Measurements from ENCODE around the gene SLC25A2. TPM values are rescaled to one million over a fixed set of nuclear protein-coding genes. Genes with fewer than 3 reads are reported as not detected.
"Not testable (repeated sequence)": the region's sequence is repeated elsewhere in the genome, so short reads cannot be mapped to it uniquely, and the experiment has no call there.

The SLC25A2 gene
- not detected for polyA plus RNA-seq (2013, experiment 1 of 2)
- not detected for polyA plus RNA-seq (2013, experiment 2 of 2)

- Histone ChIP-seq H3K36me3 (ENCODE audit: insufficient read depth, low read length) (no peaks in the 10 kb centered on the region), H3K9ac (ENCODE audit: low read depth, low read length) (no peak within 1 kb of the TSS), H3K9me3 (ENCODE audit: insufficient read depth, low read depth, low read length) (peaks cover 11% of the 10 kb centered on the region; the same call in 1 of the 2 replicates), H3K27ac (ENCODE audit: low read depth, low read length) (no peak within 1 kb of the TSS), H3K4me1 (ENCODE audit: insufficient read depth, low read length) (no peaks in the 10 kb centered on the region), H3K27me3 (ENCODE audit: insufficient read depth, low read length) (no peaks in the 10 kb centered on the region), H3K4me3 (ENCODE audit: low read length) (no peak within 1 kb of the TSS)
- WGBS = 97% methylated on average over 36 of the region's 36 CpGs
These were observed at the start of gene SLC25A2 for GRCh38 chr5:141303756-141304155. SLC25A2 (minus strand) TSS chr5:141304049; CDS start chr5:141303865, 184 bp downstream.

GRCh38 chr5:141351591-141351990 lies 47.7 kb upstream of the SLC25A2 start:
- 96% methylated on average over 29 of the region's 36 CpGs for WGBS
- Histone ChIP-seq H3K36me3 (ENCODE audit: insufficient read depth, low read length) (no peaks in the 10 kb centered on the region), H3K9ac (ENCODE audit: low read depth, low read length) (no peak overlapping the region), H3K27me3 (ENCODE audit: insufficient read depth, low read length) (no peaks in the 10 kb centered on the region), H3K4me1 (ENCODE audit: insufficient read depth, low read length) (no peaks in the 10 kb centered on the region), H3K27ac (ENCODE audit: low read depth, low read length) (no peak overlapping the region), H3K9me3 (ENCODE audit: insufficient read depth, low read depth, low read length) (peaks cover 62% of the 10 kb centered on the region), H3K4me3 (ENCODE audit: low read length) (no peak overlapping the region)

DNA sequence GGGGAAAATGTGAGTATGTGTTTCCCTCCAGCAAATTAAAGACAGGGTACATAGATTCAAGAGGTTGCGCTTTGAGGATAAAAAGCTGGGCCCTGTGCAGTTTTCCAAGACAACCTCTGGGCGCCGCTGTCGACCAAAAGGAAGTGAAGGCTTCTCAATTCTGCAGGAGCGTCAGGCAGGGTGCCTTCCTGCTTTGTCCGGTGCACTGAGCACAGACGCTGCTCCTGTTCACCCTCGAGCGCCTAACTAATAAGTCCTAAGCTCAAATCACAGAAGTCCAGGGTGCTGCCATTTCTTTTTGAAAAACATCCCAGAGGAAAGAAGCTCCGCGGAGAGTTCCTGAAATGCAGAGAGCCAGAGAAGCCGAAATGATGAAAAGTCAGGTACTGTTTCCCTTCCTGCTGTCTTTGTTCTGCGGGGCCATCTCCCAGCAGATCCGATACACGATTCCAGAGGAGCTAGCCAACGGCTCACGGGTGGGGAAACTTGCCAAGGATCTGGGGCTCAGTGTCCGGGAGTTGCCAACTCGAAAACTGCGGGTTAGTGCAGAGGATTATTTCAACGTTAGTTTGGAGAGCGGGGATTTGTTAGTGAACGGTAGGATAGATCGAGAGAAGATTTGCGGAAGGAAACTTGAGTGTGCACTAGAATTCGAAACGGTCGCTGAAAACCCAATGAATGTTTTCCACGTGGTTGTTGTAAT lies 46.2 kb upstream of the SLC25A2 start, which contains the start of gene PCDHGB1:
Gene PCDHGB1, plus strand, starts transcription at position 183 of the 703 bp plus-strand sequence. Its CDS starts 162 bp downstream, at position 345.
- Histone ChIP-seq H3K36me3 (ENCODE audit: insufficient read depth, low read length) (no peaks in the 10 kb centered on the region), H3K4me3 (ENCODE audit: low read length) (peak within 1 kb of the TSS; percentile 43), H3K9ac (ENCODE audit: low read depth, low read length) (no peak within 1 kb of the TSS; the same call in 1 of the 2 replicates), H3K27ac (ENCODE audit: low read depth, low read length) (no peak within 1 kb of the TSS), H3K4me1 (ENCODE audit: insufficient read depth, low read length) (no peaks in the 10 kb centered on the region), H3K9me3 (ENCODE audit: insufficient read depth, low read depth, low read length) (peaks cover 57% of the 10 kb centered on the region), H3K27me3 (ENCODE audit: insufficient read depth, low read length) (no peaks in the 10 kb centered on the region)
- WGBS = 81% methylated on average over 29 of the region's 29 CpGs

DNA sequence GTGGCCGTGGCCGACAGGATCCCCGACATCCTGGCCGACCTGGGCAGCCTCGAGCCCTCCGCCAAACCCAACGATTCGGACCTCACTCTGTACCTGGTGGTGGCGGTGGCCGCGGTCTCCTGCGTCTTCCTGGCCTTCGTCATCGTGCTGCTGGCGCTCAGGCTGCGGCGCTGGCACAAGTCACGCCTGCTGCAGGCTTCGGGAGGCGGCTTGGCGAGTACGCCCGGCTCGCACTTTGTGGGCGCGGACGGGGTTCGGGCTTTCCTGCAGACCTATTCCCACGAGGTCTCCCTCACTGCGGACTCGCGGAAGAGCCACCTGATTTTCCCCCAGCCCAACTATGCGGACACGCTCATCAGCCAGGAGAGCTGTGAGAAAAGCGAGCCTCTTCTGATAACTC lies 42.2 kb upstream of the SLC25A2 start:
- H3K27ac ChIP-seq (ENCODE audit: low read depth, low read length); H3K4me3 ChIP-seq (ENCODE audit: low read length); H3K36me3 ChIP-seq (ENCODE audit: insufficient read depth, low read length); H3K27me3 ChIP-seq (ENCODE audit: insufficient read depth, low read length); H3K9ac ChIP-seq (ENCODE audit: low read depth, low read length); H3K4me1 ChIP-seq (ENCODE audit: insufficient read depth, low read length): not testable (repeated sequence)
- H3K9me3 ChIP-seq (ENCODE audit: insufficient read depth, low read depth, low read length) = peaks cover 42% of the 10 kb centered on the region
- 95% methylated on average over 27 of the region's 35 CpGs for WGBS

DNA sequence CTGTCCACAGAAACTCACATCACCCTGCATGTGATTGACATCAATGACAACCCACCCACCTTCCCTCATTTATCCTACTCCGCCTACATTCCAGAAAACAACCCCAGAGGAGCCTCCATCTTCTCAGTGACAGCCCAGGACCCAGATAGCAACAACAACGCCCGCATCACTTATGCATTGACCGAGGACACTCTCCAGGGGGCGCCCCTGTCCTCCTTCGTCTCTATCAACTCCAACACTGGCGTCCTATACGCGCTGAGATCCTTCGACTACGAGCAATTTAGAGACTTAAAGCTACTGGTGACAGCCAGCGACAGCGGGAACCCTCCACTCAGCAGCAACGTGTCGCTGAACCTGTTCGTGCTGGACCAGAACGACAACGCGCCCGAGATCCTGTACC lies 41.5 kb upstream of the SLC25A2 start:
- peaks cover 37% of the 10 kb centered on the region for H3K9me3 ChIP-seq (ENCODE audit: insufficient read depth, low read depth, low read length)
- no peaks in the 10 kb centered on the region for H3K36me3 ChIP-seq (ENCODE audit: insufficient read depth, low read length)
- 95% methylated on average over 20 of the region's 20 CpGs for WGBS

DNA sequence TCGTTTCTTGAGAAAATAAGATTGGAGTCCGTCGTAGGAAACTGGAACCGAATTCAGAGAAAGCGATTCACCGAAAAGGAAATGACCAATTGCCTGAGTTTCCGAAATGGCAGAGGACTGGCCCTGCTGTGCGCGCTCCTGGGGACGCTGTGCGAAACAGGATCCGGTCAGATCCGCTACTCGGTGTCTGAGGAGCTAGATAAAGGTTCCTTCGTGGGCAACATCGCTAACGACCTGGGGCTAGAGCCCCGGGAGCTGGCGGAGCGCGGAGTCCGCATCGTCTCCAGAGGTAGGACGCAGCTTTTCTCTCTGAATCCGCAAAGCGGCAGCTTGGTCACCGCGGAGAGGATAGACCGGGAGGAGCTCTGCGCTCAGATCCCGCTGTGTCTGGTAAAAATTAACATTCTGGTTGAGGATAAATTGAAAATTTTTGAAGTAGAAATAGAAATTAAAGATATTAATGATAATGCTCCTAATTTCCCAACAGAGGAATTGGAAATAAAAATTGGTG lies 40.2 kb upstream of the SLC25A2 start:
- peaks cover 43% of the 10 kb centered on the region for H3K9me3 ChIP-seq (ENCODE audit: insufficient read depth, low read depth, low read length)
- peak overlapping the region; percentile 25; the same call in 1 of the 2 replicates for H3K27ac ChIP-seq (ENCODE audit: low read depth, low read length)
- H3K4me1 ChIP-seq (ENCODE audit: insufficient read depth, low read length) = no peaks in the 10 kb centered on the region
- no peaks in the 10 kb centered on the region; the same call in 1 of the 2 replicates for H3K27me3 ChIP-seq (ENCODE audit: insufficient read depth, low read length)
- H3K9ac ChIP-seq (ENCODE audit: low read depth, low read length) = peak overlapping the region; percentile 63
- H3K36me3 ChIP-seq (ENCODE audit: insufficient read depth, low read length) = no peaks in the 10 kb centered on the region
- peak overlapping the region; percentile 58 for H3K4me3 ChIP-seq (ENCODE audit: low read length)
- 60% methylated on average over 31 of the region's 31 CpGs for WGBS

More for the DNA sequence above, 41.5 kb upstream of the SLC25A2 start:
- no peaks in the 10 kb centered on the region for H3K4me1 ChIP-seq (ENCODE audit: insufficient read depth, low read length)
- no peaks in the 10 kb centered on the region; the same call in 1 of the 2 replicates for H3K27me3 ChIP-seq (ENCODE audit: insufficient read depth, low read length)
- H3K9ac ChIP-seq (ENCODE audit: low read depth, low read length) = no peak overlapping the region
- H3K27ac ChIP-seq (ENCODE audit: low read depth, low read length) = no peak overlapping the region
- no peak overlapping the region for H3K4me3 ChIP-seq (ENCODE audit: low read length)

- peaks cover 44% of the 10 kb centered on the region for H3K9me3 ChIP-seq (ENCODE audit: insufficient read depth, low read depth, low read length)
- 40% methylated on average over 6 of the region's 9 CpGs for WGBS
- H3K27me3 ChIP-seq (ENCODE audit: insufficient read depth, low read length) = no peaks in the 10 kb centered on the region; the same call in 1 of the 2 replicates
- peak within 1 kb of the TSS; percentile 25; the same call in 1 of the 2 replicates for H3K27ac ChIP-seq (ENCODE audit: low read depth, low read length)
- H3K36me3 ChIP-seq (ENCODE audit: insufficient read depth, low read length) = no peaks in the 10 kb centered on the region
- peak within 1 kb of the TSS; percentile 63 for H3K9ac ChIP-seq (ENCODE audit: low read depth, low read length)
- H3K4me3 ChIP-seq (ENCODE audit: low read length) = peak within 1 kb of the TSS; percentile 58
- no peaks in the 10 kb centered on the region for H3K4me1 ChIP-seq (ENCODE audit: insufficient read depth, low read length)
These were observed 39.5 kb upstream of the SLC25A2 start, which contains the start of gene PCDHGA3 for GRCh38 chr5:141343242-141343952. PCDHGA3 (plus strand) TSS chr5:141343829; CDS start chr5:141344034, 205 bp downstream.

DNA sequence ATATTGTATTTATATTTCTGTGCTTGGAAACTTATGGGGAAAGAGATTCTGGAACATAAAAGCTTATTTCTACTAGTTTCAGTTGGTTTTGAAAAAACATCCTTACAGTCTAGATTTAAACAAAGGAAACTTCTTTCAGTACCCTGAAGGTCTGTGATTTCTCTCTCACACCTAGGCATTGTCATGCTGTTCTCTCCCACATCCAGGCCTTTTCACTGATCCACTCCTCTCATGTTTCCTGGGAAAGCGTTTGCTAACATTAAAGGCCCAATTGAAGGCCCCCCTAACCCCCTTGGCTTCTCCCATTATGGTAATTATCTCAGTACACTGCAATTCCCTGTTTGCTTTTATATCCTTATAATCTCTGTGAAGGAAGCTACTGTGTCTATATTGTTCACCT lies 38.9 kb upstream of the SLC25A2 start:
- H3K27ac ChIP-seq (ENCODE audit: low read depth, low read length) = no peak overlapping the region
- H3K36me3 ChIP-seq (ENCODE audit: insufficient read depth, low read length) = no peaks in the 10 kb centered on the region
- H3K9ac ChIP-seq (ENCODE audit: low read depth, low read length) = no peak overlapping the region
- H3K9me3 ChIP-seq (ENCODE audit: insufficient read depth, low read depth, low read length) = peaks cover 39% of the 10 kb centered on the region
- no peaks in the 10 kb centered on the region for H3K4me1 ChIP-seq (ENCODE audit: insufficient read depth, low read length)
- H3K27me3 ChIP-seq (ENCODE audit: insufficient read depth, low read length) = no peaks in the 10 kb centered on the region; the same call in 1 of the 2 replicates
- H3K4me3 ChIP-seq (ENCODE audit: low read length) = no peak overlapping the region
- 76% methylated on average over 1 of the region's 1 CpG for WGBS

DNA sequence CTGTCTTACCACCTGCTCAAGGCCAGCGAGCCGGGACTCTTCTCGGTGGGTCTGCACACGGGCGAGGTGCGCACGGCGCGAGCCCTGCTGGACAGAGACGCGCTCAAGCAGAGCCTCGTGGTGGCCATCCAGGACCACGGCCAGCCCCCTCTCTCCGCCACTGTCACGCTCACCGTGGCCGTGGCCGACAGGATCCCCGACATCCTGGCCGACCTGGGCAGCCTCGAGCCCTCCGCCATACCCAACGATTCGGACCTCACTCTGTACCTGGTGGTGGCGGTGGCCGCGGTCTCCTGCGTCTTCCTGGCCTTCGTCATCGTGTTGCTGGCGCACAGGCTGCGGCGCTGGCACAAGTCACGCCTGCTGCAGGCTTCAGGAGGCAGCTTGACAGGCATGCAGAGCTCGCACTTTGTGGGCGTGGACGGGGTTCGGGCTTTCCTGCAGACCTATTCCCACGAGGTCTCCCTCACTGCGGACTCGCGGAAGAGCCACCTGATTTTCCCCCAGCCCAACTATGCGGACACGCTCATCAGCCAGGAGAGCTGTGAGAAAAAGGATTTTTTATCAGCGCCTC lies 37.0 kb upstream of the SLC25A2 start:
- H3K27me3 ChIP-seq (ENCODE audit: insufficient read depth, low read length); H3K9ac ChIP-seq (ENCODE audit: low read depth, low read length); H3K36me3 ChIP-seq (ENCODE audit: insufficient read depth, low read length); H3K27ac ChIP-seq (ENCODE audit: low read depth, low read length); H3K4me3 ChIP-seq (ENCODE audit: low read length); H3K4me1 ChIP-seq (ENCODE audit: insufficient read depth, low read length): not testable (repeated sequence)
- 96% methylated on average over 41 of the region's 45 CpGs for WGBS
- peaks cover 33% of the 10 kb centered on the region for H3K9me3 ChIP-seq (ENCODE audit: insufficient read depth, low read depth, low read length)

GRCh38 chr5:141338538-141339306 lies 34.9 kb upstream of the SLC25A2 start, which contains the start of gene PCDHGA2:
PCDHGA2 (plus strand) TSS chr5:141338760.
- Histone ChIP-seq H3K9ac (ENCODE audit: low read depth, low read length) (no peak within 1 kb of the TSS), H3K27ac (ENCODE audit: low read depth, low read length) (no peak within 1 kb of the TSS), H3K4me1 (ENCODE audit: insufficient read depth, low read length) (no peaks in the 10 kb centered on the region), H3K36me3 (ENCODE audit: insufficient read depth, low read length) (no peaks in the 10 kb centered on the region), H3K27me3 (ENCODE audit: insufficient read depth, low read length) (no peaks in the 10 kb centered on the region), H3K9me3 (ENCODE audit: insufficient read depth, low read depth, low read length) (peaks cover 17% of the 10 kb centered on the region), H3K4me3 (ENCODE audit: low read length) (no peak within 1 kb of the TSS)
- 80% methylated on average over 27 of the region's 27 CpGs for WGBS

Data from HUES64 (cell line).